Thyroid gland (tissue), 4 donors: ENCODE data around the gene SLC9A7. TPM values are rescaled to one million over a fixed set of nuclear protein-coding genes. Genes with fewer than 3 reads are reported as not detected.

Source experiments
- DNase-seq, 2 donors: peaks; one replicate each; pipeline ENCODE4 v3.0.0-alpha.2; 2019
- H3K27ac ChIP-seq, 3 donors: fragments of 200-600 bp; sonication (generic); 1 replicate in 2 of 3; 2 replicates in 1 of 3; pipeline ENCODE4 v1.5.1; 2016 to 2019; ENCODE audit warnings: mild to moderate bottlenecking in 1 of 3, moderate library complexity in 1 of 3
- H3K27me3 ChIP-seq: fragments of 200-600 bp; sonication (generic); one replicate; pipeline ENCODE4 v1.5.1; 2019
- H3K36me3 ChIP-seq, 2 donors: fragments of 200-600 bp; sonication (generic); one replicate each; pipeline ENCODE4 v1.5.1; 2016 to 2019
- H3K4me1 ChIP-seq, 2 donors: fragments of 200-600 bp; sonication (generic); one replicate each; pipeline ENCODE4 v1.5.1; 2017 to 2019
- H3K4me3 ChIP-seq, 3 donors: fragments of 200-600 bp; sonication (generic); replicated peaks in 1 of 3; 1 replicate in 2 of 3; 2 replicates in 1 of 3; pipeline ENCODE4 v1.5.1; 2016; ENCODE audit warnings: mild to moderate bottlenecking in 1 of 3
- H3K9me3 ChIP-seq: fragments of 200-600 bp; sonication (generic); one replicate; pipeline ENCODE4 v1.5.1; 2017
- POLR2A ChIP-seq, 2 donors: fragments of 450-650 bp; IDR thresholded peaks; one replicate each; pipeline ENCODE4 v1.6.1; 2017; ENCODE audit warnings: antibody characterized with exemption in 2 of 2, mild to moderate bottlenecking in 2 of 2, moderate library complexity in 1 of 2
- WGBS, 2 donors: methylation state at CpG; one replicate each; pipeline ENCODE4 v1.1.5; 2017; 5-methylcytosine and 5-hydroxymethylcytosine counted together
- intact Hi-C: fragments of 100-400 bp; cut with DNase I; formaldehyde crosslinking; loops from one replicate; pipeline ENCODE4 v1.15.1; 2023
- total RNA-seq, 4 donors: library from RNA; depleted of rRNA; stranded (reverse); fragments of >200 nt; gene quantifications; one replicate each; pipeline ENCODE4 v1.2.3, GENCODE V29; 2016
- TF ChIP-seq, protein P1 (sequence below), 6 experiments: fragments of 200-600 bp in 3 of 6; fragments of 450-650 bp in 3 of 6; sonication (generic) in 3 of 6; IDR thresholded peaks; one replicate each; pipeline ENCODE4 v1.5.1; 2016 to 2019; ENCODE audit warnings: antibody characterized with exemption in 6 of 6, mild to moderate bottlenecking in 2 of 6, inconsistent platforms in 1 of 6, moderate library complexity in 1 of 6

The SLC9A7 gene
- total RNA-seq, 4 donors from 2014 or later: 18.4 to 35.5 (median 26.3) TPM

DNA sequence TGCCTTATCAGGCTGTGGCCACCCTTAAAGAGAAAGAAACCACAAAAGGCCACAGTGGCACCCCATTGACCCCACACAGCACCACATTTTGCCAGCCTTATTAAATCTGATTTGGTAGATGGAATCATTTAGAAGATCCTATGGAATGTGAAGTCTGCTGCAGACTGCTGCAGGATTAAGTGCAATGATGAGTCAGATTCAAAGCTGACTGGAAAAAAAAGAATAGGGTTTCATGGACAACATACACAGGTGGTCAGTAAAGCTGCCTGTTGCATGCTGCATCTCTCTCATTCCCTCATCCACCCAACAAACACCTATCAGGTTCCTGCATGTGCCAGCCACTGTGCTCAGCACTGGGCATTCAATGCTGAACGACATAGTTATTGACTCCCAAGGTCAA, 128.8 kb downstream of the SLC9A7 start:
- 92 to 100% methylated on average over 1 of the region's 1 CpG for WGBS, 2 donors
- Histone ChIP-seq H3K27ac (no peak overlapping the region), H3K36me3 (no peaks in the 10 kb centered on the region), H3K4me3 (no peak overlapping the region), H3K9me3 (no peaks in the 10 kb centered on the region), H3K27me3 (no peaks in the 10 kb centered on the region), H3K4me1 (peaks cover 4 to 20% of the 10 kb centered on the region in 2 donors)
- intact Hi-C loops: no loop called here
- DNase-seq: no peak
- TF ChIP-seq, protein P1, sequence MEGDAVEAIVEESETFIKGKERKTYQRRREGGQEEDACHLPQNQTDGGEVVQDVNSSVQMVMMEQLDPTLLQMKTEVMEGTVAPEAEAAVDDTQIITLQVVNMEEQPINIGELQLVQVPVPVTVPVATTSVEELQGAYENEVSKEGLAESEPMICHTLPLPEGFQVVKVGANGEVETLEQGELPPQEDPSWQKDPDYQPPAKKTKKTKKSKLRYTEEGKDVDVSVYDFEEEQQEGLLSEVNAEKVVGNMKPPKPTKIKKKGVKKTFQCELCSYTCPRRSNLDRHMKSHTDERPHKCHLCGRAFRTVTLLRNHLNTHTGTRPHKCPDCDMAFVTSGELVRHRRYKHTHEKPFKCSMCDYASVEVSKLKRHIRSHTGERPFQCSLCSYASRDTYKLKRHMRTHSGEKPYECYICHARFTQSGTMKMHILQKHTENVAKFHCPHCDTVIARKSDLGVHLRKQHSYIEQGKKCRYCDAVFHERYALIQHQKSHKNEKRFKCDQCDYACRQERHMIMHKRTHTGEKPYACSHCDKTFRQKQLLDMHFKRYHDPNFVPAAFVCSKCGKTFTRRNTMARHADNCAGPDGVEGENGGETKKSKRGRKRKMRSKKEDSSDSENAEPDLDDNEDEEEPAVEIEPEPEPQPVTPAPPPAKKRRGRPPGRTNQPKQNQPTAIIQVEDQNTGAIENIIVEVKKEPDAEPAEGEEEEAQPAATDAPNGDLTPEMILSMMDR (IDR thresholded peaks at IDR 0.05): no peak
- TF ChIP-seq POLR2A (IDR thresholded peaks at IDR 0.05): no peak

DNA sequence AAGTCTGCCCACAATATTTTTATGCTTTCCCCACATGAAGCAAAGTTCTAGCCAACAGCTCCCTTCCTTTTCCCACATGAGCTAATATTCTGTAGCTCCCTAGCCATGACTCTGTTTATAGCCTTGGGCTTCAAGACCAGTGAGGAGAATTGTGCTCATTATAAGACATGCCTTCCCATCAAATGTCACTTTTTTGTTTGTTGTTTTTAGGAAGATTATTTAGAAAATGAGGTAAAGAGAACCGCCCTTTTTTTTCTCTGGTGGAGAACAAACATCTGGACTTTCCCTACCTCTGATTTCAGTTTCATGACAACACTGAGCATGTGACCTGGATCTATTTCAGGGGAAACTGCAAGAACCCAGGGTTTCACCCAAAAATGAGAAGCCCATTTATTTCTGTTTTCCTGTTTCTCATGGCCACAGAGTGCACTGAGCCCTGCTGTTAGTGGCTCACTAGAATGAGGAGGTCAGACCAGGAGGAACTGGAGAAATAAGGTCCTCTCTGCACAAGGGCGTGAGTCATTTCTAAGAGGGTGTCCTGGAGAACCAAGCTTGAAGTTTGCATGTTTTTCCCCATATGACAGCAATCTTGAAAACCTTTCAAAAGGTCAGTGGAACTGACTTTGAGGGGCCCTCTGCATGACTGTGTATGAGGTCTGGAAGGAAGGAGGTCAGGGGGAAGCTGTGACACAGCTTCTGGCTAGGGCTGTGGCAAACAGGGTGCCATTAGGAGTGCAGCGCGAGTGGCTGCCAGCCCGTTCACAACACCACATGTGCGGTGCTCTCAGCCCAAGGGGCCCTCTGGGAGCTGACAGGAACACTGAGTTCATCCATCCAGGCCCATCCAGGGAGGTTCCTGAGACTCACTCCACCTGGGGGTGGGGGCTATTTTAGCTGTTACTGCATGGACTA, 130.2 kb downstream of the SLC9A7 start:
- Histone ChIP-seq H3K36me3 (no peaks in the 10 kb centered on the region), H3K4me1 (peaks cover 4 to 20% of the 10 kb centered on the region in 2 donors), H3K27me3 (no peaks in the 10 kb centered on the region), H3K27ac (peak overlapping the region in 2 of 3 donors; percentile 3 to 45), H3K4me3 (no peak overlapping the region), H3K9me3 (no peaks in the 10 kb centered on the region)
- intact Hi-C loops: no loop called here
- no peak for TF ChIP-seq POLR2A (IDR thresholded peaks at IDR 0.05)
- TF ChIP-seq, protein P1 (IDR thresholded peaks at IDR 0.05): no peak
- DNase-seq: peak; percentile 23
- WGBS, 2 donors: 40 to 44% methylated on average over 2 to 6 of the region's 6 CpGs

DNA sequence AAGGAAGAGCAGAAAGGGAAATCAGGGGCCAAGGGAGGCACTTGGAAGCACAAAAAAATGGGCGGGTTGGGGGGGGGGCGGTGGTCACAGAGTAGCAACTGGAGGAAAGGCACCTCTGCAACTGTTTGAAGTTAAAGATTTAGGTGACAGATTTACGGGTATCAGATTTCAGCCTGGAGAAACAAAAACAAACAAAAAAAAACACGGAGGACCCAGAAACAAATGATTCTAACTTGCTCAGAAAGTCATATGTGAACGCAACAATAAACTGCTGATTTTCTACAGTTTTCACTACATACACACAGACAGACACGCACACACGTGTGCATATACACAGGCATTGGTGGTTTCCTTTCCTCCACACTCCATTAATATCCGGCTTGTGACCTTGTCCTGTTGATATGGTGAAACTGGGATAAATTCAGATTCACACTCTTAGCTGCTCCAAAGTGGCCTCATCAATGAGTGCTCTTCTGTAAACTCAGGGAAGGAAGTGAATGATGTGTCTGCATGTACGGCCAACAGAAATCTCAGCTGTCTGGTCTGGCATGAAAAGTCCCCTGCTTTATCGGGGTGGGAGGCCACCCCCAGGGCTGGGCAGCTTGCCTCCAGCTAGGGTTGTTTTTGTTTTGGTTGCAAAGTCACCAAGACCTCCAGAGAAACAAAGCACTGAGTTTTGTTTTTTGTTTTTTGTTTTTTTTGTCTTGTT, 131.1 kb downstream of the SLC9A7 start:
- DNase-seq: no peak
- TF ChIP-seq POLR2A (IDR thresholded peaks at IDR 0.05): no peak
- H3K9me3 ChIP-seq: no peaks in the 10 kb centered on the region
- peaks cover 4 to 20% of the 10 kb centered on the region in 2 donors for H3K4me1 ChIP-seq
- peak overlapping the region in 2 of 3 donors; percentile 3 to 45 for H3K27ac ChIP-seq
- intact Hi-C loops: no loop called here
- H3K4me3 ChIP-seq: no peak overlapping the region
- H3K36me3 ChIP-seq: no peaks in the 10 kb centered on the region
- WGBS, 2 donors: 40 to 44% methylated on average over 10 of the region's 10 CpGs
- no peaks in the 10 kb centered on the region for H3K27me3 ChIP-seq

DNA sequence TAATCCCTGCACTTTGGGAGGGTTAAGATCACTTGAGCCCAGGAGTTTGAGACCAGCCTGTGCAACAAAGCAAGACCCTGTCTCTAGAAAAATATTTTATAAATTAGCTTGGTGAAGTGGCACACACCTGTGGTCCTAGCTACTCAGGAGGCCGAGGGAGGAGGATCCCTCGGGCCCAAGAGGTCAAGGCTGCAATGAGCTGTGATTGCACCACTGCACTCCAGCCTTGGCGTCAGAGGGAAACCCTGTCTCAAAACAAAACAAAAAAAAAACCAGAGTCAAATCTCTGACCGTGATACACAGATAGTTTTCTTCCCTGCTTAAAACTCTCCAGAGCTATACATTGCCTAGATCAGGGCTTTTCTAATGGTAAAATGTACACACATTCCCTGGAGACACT, 131.9 kb downstream of the SLC9A7 start:
- Histone ChIP-seq H3K36me3 (no peaks in the 10 kb centered on the region), H3K4me1 (peaks cover 4 to 20% of the 10 kb centered on the region in 2 donors), H3K9me3 (no peaks in the 10 kb centered on the region), H3K27ac (no peak overlapping the region), H3K4me3 (no peak overlapping the region), H3K27me3 (no peaks in the 10 kb centered on the region)
- intact Hi-C loops: no loop called here
- 52 to 80% methylated on average over 4 of the region's 4 CpGs for WGBS, 2 donors
- TF ChIP-seq POLR2A (IDR thresholded peaks at IDR 0.05): no peak
- TF ChIP-seq, protein P1 (IDR thresholded peaks at IDR 0.05): no peak
- no peak for DNase-seq

DNA sequence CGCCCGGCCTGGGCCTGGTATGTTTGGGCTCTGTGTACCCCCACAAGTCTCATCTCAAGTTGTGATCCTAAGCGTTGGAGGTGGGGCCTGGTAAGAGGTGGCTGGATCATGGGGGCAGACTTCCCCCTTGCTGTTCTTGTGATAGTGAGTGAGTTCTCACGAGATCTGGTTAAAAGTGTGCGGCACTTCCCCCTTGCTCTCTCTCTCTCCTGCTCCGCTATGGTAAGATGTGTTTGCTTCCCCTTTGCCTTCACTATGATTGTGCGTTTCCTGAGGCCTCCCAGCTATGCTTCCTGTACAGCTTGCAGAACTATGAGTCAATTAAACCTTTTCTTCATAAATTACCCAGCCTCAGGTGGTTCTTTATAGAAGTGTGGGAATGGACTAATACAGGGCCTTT, 132.4 kb downstream of the SLC9A7 start:
- H3K27me3 ChIP-seq: no peaks in the 10 kb centered on the region
- WGBS, 2 donors: 65% methylated on average over 5 of the region's 7 CpGs; no CpG with 5 or more reads in 1 of the 2 donors
- no peak for DNase-seq
- H3K4me1 ChIP-seq: peaks cover 4 to 20% of the 10 kb centered on the region in 2 donors
- no peak overlapping the region for H3K27ac ChIP-seq
- no peaks in the 10 kb centered on the region for H3K36me3 ChIP-seq
- no peak overlapping the region for H3K4me3 ChIP-seq
- TF ChIP-seq, protein P1 (IDR thresholded peaks at IDR 0.05): no peak
- no peak for TF ChIP-seq POLR2A (IDR thresholded peaks at IDR 0.05)
- intact Hi-C loops: no loop called here
- H3K9me3 ChIP-seq: no peaks in the 10 kb centered on the region
